ENCODE results near the gene RGS6. TPM values are rescaled to one million over a fixed set of nuclear protein-coding genes. Genes with fewer than 3 reads are reported as not detected.

Gene RGS6
- total RNA-seq, 1 donor from 2014 or later = 2.0 TPM

DNA sequence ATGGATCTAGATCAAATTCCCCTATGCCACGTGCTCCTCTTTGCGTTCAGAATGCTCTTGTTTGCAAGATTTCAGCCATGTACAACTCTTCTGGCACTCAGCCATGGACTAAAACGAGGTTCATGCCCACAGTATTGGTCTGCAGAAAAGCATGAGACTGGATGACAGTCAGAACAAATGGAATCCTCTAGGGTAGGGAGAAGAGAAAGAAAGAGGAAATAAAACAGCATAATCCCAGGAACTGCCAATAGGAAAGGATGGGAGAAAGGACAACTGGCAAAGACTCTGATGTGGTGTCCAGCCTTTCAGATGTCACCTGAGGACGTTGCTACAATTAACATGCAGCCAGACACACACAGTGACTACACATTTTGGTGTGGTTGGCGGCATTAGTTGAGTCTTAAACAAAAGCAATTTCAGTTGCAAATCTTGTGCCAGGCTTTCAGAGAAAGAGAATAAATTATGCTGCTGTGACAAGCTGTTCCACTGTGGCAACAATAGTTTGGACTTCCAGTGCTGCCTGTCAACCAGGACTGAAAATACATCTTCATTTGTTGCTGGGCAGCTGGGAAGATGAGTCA, 338.0 kb downstream of the RGS6 start:
- Mint-ChIP-seq H3K4me1 (no peaks in the 10 kb centered on the region), H3K9me3 (peaks cover 19% of the 10 kb centered on the region), H3K27ac (no peak overlapping the region), H3K4me3 (no peak overlapping the region), H3K27me3 (ENCODE audit: low read depth) (peaks cover 3% of the 10 kb centered on the region), H3K36me3 (no peaks in the 10 kb centered on the region)
- TF ChIP-seq, protein P1, sequence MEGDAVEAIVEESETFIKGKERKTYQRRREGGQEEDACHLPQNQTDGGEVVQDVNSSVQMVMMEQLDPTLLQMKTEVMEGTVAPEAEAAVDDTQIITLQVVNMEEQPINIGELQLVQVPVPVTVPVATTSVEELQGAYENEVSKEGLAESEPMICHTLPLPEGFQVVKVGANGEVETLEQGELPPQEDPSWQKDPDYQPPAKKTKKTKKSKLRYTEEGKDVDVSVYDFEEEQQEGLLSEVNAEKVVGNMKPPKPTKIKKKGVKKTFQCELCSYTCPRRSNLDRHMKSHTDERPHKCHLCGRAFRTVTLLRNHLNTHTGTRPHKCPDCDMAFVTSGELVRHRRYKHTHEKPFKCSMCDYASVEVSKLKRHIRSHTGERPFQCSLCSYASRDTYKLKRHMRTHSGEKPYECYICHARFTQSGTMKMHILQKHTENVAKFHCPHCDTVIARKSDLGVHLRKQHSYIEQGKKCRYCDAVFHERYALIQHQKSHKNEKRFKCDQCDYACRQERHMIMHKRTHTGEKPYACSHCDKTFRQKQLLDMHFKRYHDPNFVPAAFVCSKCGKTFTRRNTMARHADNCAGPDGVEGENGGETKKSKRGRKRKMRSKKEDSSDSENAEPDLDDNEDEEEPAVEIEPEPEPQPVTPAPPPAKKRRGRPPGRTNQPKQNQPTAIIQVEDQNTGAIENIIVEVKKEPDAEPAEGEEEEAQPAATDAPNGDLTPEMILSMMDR (IDR thresholded peaks at IDR 0.05; ENCODE audit: unreplicated experiment) = no peak
- DNase-seq (ENCODE audit: low spot score in 2 of 2, unreplicated experiment in 2 of 2) = no peak

DNA sequence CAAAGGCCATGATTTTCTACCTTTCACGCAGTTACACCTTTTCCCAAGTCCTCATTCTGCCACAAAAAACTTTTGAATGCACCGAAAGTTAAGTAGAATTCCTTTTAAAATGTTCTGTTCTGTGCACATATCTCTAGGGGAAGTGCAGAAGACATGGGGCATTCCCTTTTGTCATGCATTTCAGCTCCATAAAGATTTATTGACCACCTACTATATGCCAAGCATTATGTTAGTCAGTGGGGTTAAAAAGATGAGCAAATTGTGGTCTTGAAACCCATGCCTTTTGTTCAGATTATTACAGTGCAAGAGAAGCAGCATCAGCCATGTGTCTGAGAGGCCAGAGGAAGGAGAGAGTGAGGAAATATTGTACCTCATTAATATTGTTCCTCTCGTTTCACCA, 338.5 kb downstream of the RGS6 start:
- Mint-ChIP-seq H3K4me1 (no peaks in the 10 kb centered on the region), H3K4me3 (no peak overlapping the region)

DNA sequence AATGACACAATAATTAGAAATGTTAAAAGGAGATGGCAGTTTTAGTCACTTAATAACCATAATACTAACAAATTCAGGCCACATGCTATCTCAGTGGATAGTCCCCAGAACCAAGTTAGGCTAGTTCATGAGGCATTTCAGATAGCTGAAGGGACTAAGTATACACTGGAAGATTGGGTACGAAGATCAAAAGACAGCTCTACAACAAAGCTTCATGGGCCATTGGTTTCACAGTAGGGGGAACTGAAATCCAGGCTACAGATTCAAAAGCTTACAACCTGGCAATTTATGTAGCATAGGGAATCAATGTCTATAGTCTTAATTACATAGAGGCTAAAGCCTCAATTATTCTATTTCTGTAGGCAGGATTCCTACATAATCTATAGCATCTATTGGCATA, 343.0 kb downstream of the RGS6 start:
- TF ChIP-seq, protein P1 (IDR thresholded peaks at IDR 0.05; ENCODE audit: unreplicated experiment) = no peak
- DNase-seq (ENCODE audit: low spot score in 2 of 2, unreplicated experiment in 2 of 2) = no peak
- no peak overlapping the region for H3K4me3 Mint-ChIP-seq
- H3K27me3 Mint-ChIP-seq (ENCODE audit: low read depth) = no peaks in the 10 kb centered on the region
- peaks cover 22% of the 10 kb centered on the region for H3K9me3 Mint-ChIP-seq
- no peak overlapping the region for H3K27ac Mint-ChIP-seq
- H3K36me3 Mint-ChIP-seq = no peaks in the 10 kb centered on the region
- H3K4me1 Mint-ChIP-seq = no peaks in the 10 kb centered on the region

More for the DNA sequence above, 338.5 kb downstream of the RGS6 start:
- Mint-ChIP-seq H3K9me3 (peaks cover 19% of the 10 kb centered on the region), H3K27me3 (ENCODE audit: low read depth) (peaks cover 3% of the 10 kb centered on the region), H3K36me3 (no peaks in the 10 kb centered on the region), H3K27ac (no peak overlapping the region)
- no peak for DNase-seq (ENCODE audit: low spot score in 2 of 2, unreplicated experiment in 2 of 2)
- TF ChIP-seq, protein P1 (IDR thresholded peaks at IDR 0.05; ENCODE audit: unreplicated experiment) = no peak

DNA sequence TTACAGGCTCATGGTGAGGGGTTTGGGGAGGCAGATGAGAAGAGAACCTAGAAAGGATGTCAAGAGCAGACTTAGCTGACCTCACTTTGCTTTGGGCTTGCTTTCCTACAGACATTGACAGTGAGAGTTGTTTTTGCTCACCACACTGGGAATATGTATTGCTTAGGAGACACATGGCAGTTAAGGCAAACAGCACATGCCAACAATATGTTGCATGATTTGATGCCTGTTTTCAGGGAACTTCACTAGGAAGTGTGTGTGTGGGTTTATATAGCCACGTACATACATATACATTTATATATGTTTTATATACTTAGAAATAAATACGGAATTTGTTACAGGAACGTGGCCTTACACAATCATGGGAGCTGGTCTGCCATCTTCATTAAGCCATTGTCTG, 346.1 kb downstream of the RGS6 start:
- DNase-seq (ENCODE audit: low spot score in 2 of 2, unreplicated experiment in 2 of 2) = no peak
- Mint-ChIP-seq H3K27me3 (ENCODE audit: low read depth) (no peaks in the 10 kb centered on the region), H3K4me3 (no peak overlapping the region), H3K4me1 (no peaks in the 10 kb centered on the region), H3K36me3 (no peaks in the 10 kb centered on the region), H3K27ac (no peak overlapping the region), H3K9me3 (peaks cover 30% of the 10 kb centered on the region)
- TF ChIP-seq, protein P1 (IDR thresholded peaks at IDR 0.05; ENCODE audit: unreplicated experiment) = no peak

DNA sequence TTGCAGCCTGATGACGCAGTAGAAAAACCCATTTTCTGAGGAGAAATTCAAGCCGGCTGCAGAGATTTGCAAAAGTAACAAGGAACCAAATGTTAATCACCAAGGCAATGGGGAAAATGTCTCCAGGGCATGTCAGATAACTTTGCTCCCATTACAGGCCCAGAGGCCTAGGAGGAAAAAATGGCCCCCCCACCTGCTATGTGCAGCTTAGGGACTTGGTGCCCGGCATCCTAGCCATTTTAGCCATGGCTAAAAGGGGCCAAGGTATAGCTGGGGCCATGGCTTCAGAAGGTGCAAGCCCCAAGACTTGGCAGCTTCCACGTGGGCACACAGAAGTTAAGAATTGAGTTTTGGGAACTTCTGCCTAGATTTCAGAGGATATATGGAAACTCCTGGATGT, 351.9 kb downstream of the RGS6 start:
- H3K36me3 Mint-ChIP-seq = peaks cover 6% of the 10 kb centered on the region
- TF ChIP-seq, protein P1 (IDR thresholded peaks at IDR 0.05; ENCODE audit: unreplicated experiment) = no peak
- H3K27ac Mint-ChIP-seq = no peak overlapping the region
- H3K4me1 Mint-ChIP-seq = no peaks in the 10 kb centered on the region
- no peak overlapping the region for H3K4me3 Mint-ChIP-seq
- no peak for DNase-seq (ENCODE audit: low spot score in 2 of 2, unreplicated experiment in 2 of 2)
- peaks cover 45% of the 10 kb centered on the region for H3K9me3 Mint-ChIP-seq
- H3K27me3 Mint-ChIP-seq (ENCODE audit: low read depth) = peaks cover under 1% of the 10 kb centered on the region

DNA sequence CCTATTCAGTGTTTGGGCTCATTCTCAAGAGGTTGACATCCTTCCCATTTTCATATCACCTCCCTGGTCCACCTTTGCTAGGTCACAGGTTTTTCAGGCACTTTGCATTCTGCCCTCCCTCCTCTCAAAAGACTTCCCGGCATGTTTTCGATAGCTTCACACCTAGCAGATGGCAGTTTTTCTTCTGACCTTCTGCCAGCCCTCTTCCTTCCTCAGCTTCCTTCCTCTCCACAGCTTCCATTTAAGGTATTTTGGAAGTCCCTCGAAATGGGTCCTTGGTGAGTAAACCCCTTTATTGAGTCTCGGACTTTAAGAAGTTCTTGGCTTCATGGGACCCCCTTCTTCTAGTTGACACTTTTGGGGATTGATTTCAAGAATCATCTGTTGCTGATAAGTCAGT, 358.0 kb downstream of the RGS6 start:
- H3K4me1 Mint-ChIP-seq = no peaks in the 10 kb centered on the region
- DNase-seq (ENCODE audit: low spot score in 2 of 2, unreplicated experiment in 2 of 2) = no peak
- H3K4me3 Mint-ChIP-seq = no peak overlapping the region
- H3K36me3 Mint-ChIP-seq = peaks cover 2% of the 10 kb centered on the region
- peaks cover 20% of the 10 kb centered on the region for H3K27me3 Mint-ChIP-seq (ENCODE audit: low read depth)
- H3K27ac Mint-ChIP-seq = no peak overlapping the region
- TF ChIP-seq, protein P1 (IDR thresholded peaks at IDR 0.05; ENCODE audit: unreplicated experiment) = no peak
- H3K9me3 Mint-ChIP-seq = peaks cover 14% of the 10 kb centered on the region
